ENCODE results near the gene ARHGEF17.
"Not testable (repeated sequence)": the region's sequence is repeated elsewhere in the genome, so short reads cannot be mapped to it uniquely, and the experiment has no call there.

Gene ARHGEF17, protein sequence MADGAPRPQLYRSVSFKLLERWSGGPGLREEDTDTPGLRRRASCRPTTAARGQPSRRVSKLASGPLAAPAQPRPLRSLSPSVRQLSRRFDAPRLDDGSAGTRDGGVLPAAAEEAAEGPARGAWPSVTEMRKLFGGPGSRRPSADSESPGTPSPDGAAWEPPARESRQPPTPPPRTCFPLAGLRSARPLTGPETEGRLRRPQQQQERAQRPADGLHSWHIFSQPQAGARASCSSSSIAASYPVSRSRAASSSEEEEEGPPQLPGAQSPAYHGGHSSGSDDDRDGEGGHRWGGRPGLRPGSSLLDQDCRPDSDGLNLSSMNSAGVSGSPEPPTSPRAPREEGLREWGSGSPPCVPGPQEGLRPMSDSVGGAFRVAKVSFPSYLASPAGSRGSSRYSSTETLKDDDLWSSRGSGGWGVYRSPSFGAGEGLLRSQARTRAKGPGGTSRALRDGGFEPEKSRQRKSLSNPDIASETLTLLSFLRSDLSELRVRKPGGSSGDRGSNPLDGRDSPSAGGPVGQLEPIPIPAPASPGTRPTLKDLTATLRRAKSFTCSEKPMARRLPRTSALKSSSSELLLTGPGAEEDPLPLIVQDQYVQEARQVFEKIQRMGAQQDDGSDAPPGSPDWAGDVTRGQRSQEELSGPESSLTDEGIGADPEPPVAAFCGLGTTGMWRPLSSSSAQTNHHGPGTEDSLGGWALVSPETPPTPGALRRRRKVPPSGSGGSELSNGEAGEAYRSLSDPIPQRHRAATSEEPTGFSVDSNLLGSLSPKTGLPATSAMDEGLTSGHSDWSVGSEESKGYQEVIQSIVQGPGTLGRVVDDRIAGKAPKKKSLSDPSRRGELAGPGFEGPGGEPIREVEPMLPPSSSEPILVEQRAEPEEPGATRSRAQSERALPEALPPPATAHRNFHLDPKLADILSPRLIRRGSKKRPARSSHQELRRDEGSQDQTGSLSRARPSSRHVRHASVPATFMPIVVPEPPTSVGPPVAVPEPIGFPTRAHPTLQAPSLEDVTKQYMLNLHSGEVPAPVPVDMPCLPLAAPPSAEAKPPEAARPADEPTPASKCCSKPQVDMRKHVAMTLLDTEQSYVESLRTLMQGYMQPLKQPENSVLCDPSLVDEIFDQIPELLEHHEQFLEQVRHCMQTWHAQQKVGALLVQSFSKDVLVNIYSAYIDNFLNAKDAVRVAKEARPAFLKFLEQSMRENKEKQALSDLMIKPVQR (N-terminal part only)

DNA sequence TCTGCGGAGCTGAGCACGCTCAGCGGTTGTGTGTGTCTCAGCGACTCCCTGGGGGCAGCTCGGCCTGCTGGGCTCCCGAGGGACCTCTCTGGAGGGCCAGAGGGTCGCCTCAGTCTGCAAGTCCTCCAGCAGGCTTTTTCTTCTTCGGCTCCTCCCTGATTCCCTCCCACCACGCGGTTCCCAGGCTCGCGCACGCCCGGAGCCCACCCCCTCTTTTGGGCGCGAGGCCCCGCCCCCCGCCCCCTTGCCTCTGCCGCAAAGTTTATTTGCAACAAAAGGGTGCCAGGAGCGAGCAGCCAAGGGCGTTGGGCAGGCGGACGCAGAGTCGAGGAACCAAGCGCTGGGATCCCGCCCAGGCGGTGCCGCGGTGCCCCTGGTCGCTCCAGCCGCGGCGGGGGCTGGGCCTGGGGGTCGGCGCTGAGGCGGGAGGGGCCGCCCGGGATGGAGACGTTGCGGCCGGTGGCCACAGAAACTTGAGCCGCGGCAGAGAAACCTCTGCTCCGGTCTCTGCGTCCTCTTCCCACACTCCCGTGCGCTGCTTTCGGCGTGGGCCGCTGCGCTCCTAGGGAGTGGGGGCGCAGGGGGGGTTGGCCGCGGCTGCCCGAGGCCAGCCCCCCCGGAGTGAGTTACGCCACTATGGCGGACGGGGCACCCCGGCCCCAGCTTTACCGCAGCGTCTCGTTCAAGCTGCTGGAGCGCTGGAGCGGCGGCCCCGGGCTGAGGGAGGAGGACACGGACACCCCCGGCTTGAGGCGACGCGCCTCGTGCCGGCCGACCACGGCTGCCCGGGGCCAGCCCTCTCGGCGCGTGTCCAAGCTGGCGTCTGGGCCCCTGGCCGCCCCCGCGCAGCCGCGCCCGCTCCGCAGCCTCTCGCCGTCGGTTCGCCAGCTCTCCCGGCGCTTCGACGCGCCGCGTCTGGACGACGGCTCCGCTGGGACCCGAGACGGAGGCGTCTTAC is at the start of gene ARHGEF17:
Gene ARHGEF17, plus strand, starts transcription at position 274 of the 958 bp plus-strand sequence. Its CDS starts 363 bp downstream, at position 637.
- DNase-seq (ENCODE audit: low spot score) = peak; percentile 71

GRCh38 chr11:73259406-73260126 is 48.5 kb upstream of the ARHGEF17 start:
- DNase-seq (ENCODE audit: low spot score) = no peak

DNA sequence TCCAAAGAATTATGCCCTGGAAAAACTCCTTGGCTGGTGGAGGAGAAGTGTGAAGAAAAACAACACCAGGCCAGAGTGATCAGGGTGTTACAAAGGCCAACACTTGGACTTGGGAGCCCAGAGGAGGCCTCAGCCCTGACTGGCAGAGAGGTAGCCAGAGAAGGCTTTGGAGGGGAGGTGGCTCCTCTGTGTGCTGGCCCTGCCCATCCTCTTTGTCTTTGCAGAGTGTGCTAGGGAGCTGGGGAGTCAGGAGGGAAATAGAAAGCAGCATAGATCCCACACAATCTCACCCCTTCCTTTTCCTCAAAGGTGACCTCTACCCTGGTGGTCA is 48.0 kb upstream of the ARHGEF17 start:
- no peak for DNase-seq (ENCODE audit: low spot score)

DNA sequence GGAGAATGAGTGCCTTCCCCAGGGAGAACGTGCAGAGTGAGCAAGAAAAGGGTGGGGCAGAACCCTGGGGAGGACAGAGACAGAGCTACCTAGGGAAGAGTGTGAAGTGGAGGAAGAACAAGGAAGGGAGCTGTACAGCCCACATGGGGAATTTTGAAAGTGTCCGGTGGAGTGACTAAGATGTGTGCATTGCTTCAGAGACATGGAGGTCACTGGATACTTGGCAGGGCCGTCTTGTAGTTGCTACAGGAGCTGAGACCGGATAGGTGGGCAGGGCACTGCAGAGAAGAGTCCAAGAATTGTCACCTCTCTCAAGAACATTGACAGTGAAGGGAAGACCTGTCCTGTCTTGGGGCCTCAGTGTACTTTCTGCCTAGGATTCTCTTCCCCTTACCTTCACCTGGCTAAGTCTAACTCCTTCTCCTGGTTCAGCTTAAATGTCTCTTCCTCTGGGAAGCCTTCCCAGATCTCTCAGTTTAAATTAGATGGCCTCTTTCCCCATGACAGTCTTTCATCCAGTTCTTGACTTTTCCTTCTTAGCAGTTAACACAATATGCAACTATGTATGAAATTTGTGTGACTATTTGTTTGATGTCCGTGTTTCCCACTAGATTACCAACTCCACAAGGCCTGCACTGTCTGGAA is 45.1 kb upstream of the ARHGEF17 start:
- DNase-seq (ENCODE audit: low spot score) = no peak

- DNase-seq (ENCODE audit: low spot score) = no peak
Measured at GRCh38 chr11:73263640-73264039, 44.4 kb upstream of the ARHGEF17 start.

- DNase-seq (ENCODE audit: low spot score) = no peak
Measured at GRCh38 chr11:73265278-73265810, 42.7 kb upstream of the ARHGEF17 start.

DNA sequence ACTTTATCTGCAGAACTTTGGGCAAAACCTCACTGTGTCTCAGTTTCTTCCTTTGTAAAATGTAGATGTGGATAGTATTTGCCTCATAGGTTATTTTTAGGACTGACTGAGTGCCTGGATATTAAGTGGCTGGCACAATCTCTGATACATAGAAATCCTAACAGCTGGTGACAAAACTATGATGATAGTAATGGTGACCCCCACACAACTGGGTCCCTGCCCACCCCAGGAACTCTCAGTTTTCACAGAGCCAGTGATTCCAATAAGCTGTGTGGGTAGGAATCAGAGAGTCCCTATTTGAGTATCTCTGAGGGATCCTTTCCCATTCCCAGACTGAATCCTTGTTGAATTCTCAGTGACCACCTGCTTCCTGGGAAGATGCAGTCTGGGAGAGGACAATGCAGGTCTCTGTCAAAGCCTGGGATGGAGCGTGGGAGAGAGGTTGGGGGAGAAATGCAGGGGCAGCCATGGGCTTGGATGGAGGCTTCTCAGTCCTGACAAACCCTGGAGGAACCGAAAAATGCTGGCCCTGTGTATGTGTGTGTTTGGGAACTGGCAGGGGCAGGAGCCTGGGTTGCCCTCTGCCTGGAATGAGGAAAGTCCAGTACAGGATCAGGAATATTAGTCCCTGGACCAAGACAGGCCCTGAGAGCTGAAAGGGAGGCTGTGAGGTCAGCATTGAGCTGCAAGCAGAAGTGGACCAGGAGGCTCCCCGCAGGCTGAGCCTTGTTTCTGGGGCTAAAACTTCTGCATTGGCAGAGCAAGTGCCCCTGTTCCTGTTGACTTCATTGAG is 42.0 kb upstream of the ARHGEF17 start:
- no peak for DNase-seq (ENCODE audit: low spot score)

DNA sequence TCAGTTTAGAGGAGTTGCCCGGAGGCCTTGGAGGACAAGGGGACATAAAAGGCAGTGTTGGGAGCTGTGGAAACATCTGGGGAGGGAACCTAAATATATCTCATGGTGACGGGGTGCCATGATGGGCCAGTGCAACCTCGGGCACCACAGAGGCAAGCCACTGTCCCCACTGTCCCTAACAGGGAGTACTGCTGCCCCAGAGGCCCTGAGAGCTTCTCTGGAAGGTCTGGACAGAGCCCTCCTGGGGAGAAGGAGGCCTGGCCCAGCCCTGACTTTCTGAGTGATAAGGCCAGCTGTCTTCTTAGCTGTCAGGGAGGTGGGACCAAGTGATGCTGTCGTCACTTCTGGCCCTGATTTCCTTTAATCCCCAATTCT is 41.4 kb upstream of the ARHGEF17 start:
- no peak for DNase-seq (ENCODE audit: low spot score)

GRCh38 chr11:73267122-73267846 is 40.8 kb upstream of the ARHGEF17 start:
- no peak for DNase-seq (ENCODE audit: low spot score)

GRCh38 chr11:73267906-73268540 is 40.1 kb upstream of the ARHGEF17 start:
- DNase-seq (ENCODE audit: low spot score) = no peak

GRCh38 chr11:73268671-73269271 is 39.3 kb upstream of the ARHGEF17 start:
- DNase-seq (ENCODE audit: low spot score) = no peak

DNA sequence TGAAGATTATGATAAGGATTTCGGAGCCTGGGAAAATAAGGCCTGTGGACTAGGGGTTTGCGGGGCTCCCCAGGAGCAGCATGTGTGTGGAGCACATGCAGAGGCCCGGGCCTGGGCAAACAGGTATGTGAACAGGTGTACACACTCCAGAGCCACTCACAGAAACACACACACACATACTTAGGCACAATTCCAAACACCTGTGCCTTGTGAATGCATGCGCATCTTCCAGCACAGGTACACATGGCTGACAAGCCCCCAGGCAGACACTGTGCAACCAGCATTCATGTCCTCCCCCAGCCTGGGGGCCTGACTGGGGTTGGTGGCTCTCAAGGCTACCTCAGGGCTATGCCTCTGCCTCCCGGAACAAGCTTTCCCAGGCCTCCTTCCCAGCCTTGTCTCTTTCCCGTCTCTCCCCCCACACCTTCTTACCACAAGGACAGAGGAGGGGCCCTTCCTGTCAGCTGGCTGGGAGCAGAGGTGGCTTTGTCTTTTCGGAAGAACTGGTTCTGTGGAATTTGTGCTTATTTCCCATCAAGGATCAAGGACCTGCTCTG is 38.5 kb upstream of the ARHGEF17 start:
- DNase-seq (ENCODE audit: low spot score) = no peak

- no peak for DNase-seq (ENCODE audit: low spot score)
Measured at GRCh38 chr11:73270016-73270854, 37.8 kb upstream of the ARHGEF17 start.

DNA sequence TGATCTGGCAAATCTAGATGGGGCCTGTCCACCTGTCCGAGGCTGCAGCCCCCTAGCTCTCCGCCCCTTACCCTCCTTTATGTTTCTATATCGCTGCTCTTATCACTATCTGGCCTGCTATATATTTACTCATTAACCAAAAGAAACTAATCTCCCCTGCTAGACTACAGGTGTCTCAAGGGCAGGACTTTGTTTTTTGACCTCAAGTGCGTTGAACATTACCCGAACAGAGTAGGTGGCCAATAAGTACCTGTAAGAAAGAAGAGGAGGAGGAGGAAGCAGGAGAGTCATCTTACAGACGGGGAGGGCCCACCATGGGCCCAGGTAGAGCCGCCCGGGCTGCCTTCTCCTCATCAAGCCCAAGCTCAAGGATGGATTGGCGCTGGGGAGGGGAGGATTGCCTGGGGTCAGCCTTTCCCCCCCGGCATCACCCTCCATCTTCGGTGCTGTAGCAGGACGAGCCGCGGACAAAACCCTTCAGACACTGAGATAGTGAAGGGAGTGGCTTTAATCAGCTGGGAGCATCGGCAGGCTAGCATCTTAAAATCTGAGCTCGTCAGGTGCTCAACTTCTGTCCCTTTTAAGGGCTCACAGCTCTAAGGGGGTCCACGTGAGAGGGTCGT is 37.1 kb upstream of the ARHGEF17 start:
- no peak for DNase-seq (ENCODE audit: low spot score)

GRCh38 chr11:73271478-73271865 is 36.6 kb upstream of the ARHGEF17 start:
- DNase-seq (ENCODE audit: low spot score) = not testable (repeated sequence)
